GM04503 (cell line): ENCODE results near the gene OR8B2.
A peak's percentile ranks its signal among the peaks of the same experiment; 100 is the strongest.
"Not testable (repeated sequence)": the region's sequence is repeated elsewhere in the genome, so short reads cannot be mapped to it uniquely, and the experiment has no call there.

Experiments used
- DNase-seq: peaks from one replicate; pipeline ENCODE4 v3.0.0-alpha.2; 2012; ENCODE audit warnings: low read depth

OR8B2 gene, protein sequence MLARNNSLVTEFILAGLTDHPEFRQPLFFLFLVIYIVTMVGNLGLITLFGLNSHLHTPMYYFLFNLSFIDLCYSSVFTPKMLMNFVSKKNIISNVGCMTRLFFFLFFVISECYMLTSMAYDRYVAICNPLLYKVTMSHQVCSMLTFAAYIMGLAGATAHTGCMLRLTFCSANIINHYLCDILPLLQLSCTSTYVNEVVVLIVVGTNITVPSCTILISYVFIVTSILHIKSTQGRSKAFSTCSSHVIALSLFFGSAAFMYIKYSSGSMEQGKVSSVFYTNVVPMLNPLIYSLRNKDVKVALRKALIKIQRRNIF

GRCh38 chr11:124384399-124384798 is at the start of gene OR8B2:
Gene OR8B2 (minus strand): TSS chr11:124384499. CDS start chr11:124383343, 1,156 bp downstream.
- no peak for DNase-seq

DNA sequence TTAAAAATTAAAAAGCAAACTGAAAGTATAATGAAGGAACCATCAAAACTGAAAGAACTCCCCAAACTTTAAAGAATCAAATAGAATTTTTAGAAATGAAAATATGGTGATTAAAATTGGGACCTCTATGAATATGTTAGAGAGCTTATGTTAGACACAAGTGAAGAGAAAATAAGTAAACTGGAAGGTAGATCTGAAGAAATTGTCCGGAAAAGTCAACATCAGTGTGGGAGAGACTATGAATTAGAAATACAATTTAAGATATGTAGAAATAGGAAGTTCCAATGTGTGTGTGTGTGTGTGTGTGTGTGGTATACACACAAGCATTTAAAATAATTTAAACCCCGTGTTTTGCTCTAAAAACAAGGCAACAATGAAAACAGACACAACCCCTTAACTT is 45.3 kb upstream of the OR8B2 start:
- no peak for DNase-seq

DNA sequence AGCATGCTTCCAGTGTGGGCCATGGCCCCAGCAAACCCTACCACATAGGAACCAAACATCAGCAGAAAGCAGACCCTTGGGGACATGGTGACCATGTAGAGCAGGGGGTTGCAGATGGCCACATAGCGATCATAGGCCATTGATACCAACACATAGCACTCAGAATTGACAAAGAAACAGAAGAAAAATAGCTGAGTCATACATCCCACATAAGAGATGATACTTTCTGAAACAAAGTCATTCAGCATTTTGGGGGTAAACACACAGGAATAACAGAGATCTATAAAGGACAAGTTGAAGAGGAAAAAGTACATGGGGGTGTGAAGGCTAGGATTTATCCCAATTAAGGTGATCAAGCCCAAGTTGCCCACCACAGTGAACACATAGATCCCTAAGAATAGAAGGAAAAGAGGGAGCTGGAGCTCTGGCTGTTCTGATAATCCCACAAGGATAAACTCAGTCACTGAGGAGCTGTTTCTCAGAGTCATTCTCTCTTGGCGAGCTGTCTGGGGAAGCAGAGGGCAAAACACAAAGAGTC is 40.2 kb upstream of the OR8B2 start, which contains the start of gene OR8B4:
Gene OR8B4, minus strand, starts transcription at position 488 of the 538 bp plus-strand sequence. Its CDS starts 0 bp downstream, at position 488.
- no peak for DNase-seq

DNA sequence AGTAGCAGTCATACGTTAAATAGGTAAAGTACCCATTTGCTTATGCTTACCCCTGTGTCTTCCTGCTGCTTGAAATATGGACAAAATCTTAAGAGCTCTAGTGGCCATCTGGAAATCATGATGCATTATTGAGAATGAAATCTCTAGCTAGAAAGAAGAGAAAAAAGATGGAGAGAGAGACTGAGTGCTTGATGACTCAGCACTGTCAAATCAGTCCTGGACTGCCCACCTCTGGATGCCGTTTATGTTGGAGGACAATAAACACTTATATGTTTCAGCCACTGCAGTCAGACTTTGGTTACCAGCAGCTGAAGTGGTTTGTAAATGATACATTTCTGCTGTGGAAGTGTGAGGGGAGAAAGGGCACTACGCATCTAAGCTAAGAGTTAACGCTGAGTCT is 36.7 kb upstream of the OR8B2 start:
- no peak for DNase-seq

DNA sequence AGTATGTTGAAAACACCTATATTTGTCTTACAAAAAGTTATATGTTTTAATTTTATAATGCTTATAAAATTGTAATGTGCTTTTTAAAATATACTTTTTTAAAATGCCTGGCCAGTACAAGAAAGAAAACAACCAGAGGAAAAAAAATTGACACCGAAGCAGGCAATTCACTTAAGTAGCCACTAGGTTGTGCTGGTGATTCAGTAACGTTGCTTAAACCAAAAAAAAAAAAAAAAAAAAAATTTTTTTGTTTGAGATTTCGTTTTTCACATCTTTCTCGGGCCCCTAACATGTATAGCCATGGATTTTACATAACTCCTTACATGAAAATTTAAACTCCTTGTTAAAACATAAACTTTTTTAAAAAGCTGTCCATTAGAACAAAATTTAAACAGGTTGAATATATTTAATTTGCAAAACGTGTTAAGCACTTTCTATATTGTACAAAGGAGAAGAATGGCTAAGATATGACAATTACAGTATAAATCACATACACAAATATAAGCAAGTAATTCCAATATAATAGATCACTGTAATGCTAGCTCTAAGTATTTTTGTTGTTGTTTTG is 31.1 kb upstream of the OR8B2 start:
- peak; percentile 0 for DNase-seq

DNA sequence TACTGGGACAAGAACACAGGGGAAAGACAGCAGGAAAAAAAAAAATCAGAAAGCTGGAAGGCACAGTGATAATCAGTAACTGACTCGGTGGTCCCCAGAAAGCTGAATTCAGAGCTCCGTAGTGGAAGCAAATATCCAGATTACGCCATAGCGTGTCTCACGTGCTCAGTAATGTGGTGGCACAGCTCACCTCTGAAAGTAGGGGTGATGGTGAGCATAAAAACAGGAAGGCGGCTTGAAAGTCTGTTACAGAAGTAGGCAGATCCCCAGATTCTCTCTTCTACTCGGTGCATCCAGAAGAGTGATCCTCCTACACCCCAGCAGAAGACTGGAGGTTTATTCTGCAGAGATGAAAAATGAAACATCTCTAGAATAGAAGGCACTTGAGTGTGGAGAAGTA is 25.6 kb upstream of the OR8B2 start:
- DNase-seq = no peak

GRCh38 chr11:124405581-124405980 is 21.3 kb upstream of the OR8B2 start:
- DNase-seq = no peak

GRCh38 chr11:124403186-124403585 is 18.9 kb upstream of the OR8B2 start:
- not testable (repeated sequence) for DNase-seq

GRCh38 chr11:124402326-124402922 is 18.1 kb upstream of the OR8B2 start:
- peak; percentile 45 for DNase-seq

DNA sequence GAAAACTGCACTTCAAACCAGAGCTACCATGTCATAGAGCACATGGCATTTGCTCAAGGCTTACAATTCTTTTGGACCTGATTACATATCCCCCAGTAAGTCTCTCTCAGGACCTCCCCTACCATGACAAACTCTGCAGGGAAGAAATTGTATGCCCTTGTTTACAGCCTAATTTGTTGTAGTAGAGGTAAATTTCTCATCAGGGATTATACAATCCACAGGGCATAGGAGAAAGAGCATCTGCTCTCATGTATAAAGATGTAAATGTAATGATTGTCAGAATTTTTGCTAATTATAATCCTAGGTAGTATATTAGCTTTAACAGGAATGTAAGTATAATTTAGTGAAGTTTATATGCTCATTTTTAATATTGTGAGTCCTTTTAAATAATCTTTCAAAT is 14.6 kb upstream of the OR8B2 start, which contains the start of gene OR8B3:
Gene OR8B3, minus strand, starts transcription at position 101 of the 400 bp plus-strand sequence. CDS start 1,673 bp downstream, outside the sequence.
- DNase-seq = no peak

DNA sequence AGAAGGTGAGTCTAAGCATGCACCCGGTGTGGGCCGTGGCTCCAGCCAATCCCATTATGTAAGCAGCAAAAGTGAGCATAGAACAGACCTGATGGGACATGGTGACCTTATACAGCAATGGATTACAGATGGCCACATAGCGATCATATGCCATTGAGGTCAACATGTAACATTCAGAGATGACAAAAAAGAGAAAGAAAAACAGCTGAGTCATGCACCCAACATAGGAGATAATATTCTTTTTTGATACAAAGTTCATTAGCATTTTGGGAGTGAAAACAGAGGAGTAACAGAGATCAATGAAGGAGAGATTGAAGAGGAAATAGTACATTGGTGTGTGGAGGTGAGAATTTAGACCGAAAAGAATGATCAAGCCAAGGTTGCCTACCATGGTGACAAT is 12.5 kb upstream of the OR8B2 start:
- DNase-seq = not testable (repeated sequence)

DNA sequence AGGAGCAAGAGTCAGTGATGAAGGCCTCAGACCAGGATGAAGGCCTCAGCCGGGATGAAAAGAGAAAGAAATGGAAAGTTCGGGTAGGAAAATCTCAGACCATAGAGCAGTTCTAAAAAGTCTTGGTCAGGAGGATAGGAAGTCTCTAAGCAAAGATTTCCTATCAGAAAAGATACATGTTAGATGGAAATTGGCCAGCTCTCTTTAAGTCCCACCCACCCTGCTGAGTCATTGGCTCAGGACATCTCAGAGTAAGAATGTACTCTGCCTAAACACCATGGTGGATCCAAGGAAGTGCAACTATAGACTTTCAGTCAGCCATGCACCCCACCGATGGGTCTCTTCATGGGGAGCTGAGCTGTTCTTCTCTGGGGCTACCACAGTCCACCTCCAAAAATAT is 10.1 kb upstream of the OR8B2 start:
- no peak for DNase-seq

DNA sequence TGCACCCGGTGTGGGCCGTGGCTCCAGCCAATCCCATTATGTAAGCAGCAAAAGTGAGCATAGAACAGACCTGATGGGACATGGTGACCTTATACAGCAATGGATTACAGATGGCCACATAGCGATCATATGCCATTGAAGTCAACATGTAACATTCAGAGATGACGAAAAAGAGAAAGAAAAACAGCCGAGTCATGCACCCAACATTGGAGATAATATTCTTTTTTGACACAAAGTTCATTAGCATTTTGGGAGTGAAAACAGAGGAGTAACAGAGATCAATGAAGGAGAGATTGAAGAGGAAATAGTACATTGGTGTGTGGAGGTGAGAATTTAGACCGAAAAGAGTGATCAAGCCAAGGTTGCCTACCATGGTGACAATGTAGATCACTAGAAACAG is 1.4 kb downstream of the OR8B2 start:
- not testable (repeated sequence) for DNase-seq

- no peak for DNase-seq
These were observed 3.7 kb downstream of the OR8B2 start for GRCh38 chr11:124380585-124380984.

- DNase-seq = no peak
These were observed 8.0 kb downstream of the OR8B2 start for GRCh38 chr11:124376280-124376679.

DNA sequence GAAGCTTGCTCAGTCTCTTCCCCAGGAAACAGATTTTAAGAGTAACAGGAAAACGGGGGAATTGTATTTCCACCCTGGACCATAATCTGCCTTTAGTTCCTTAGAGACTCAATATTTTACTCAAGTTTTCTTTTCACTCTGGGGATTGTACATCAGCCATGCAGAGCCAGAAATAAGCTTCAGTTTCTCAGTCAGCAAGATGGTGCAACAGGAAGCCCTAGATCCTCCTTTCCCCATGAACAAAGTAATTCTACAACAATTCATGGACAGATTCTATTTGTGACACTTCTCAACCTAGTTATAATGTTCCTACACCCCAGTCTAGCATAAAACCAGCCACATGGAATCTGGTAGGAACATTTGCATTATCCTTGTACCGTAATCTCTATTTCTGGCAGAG is 24.7 kb downstream of the OR8B2 start:
- DNase-seq = no peak

DNA sequence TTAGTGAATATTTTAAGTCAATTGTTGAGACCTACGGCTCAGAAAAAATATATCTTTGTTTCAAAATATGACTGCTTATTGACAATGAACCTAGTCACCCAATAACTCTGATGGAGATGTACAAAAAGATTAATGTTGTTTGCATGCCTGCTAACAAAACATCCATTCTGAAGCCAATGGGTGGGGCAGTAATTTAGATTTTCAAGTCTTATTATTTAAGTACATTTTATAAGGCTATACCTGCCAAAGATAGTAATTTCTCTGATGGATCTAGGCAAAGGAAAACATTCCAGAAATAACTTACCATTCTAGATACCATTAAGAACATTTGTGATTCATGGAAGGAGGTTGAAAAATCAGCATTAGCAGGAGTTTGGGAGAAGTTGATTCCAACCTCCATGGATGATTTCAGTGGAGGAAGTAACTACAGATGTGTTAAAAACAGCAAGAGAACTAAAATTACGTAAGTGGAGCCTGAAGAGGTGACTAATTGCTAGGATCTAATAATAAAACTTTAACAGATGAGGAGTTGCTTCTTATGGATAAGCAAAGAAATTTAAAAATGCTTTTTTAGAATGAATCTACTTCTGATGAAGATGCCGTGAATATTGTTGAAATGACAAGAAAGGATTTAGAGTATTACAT is 37.9 kb downstream of the OR8B2 start:
- DNase-seq = no peak

DNA sequence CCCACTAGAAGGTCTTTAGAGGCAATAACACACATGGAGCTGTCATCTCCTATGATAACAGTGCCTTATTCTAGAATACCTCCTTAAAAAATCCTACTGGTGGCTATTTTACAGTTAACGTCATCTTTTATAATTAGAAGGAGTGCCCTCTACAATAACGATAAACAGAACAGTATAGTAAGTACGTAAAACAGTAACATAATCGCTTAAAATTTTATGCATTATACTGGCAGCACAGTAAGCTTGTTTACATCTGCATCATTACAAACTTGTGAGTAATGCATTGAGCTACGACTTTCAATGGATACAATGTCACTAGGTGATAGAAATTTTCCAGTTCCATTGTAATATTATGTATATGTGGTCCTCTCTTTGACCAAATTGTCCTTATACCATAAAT is 40.0 kb downstream of the OR8B2 start:
- no peak for DNase-seq

DNA sequence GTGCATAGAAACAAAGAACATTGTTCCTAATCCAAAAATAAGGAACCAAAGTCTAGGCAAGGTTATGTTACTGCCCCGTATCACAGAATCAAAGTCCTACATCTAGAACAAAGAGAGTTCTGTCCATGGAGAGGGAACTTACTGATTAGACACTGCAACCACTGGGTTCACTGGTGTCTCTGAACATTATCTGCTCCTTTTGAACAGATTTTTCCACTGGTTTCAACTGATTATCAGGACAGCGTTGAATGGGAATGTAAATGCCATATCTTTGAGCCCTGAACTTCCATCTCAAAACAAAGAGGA is 44.2 kb downstream of the OR8B2 start:
- no peak for DNase-seq

- DNase-seq = no peak
These were observed 44.7 kb downstream of the OR8B2 start for GRCh38 chr11:124339396-124340141.
